K562 (cell line): Measurements from ENCODE around the gene KRTAP1-1. TPM values are rescaled to one million over a fixed set of nuclear protein-coding genes. Genes with fewer than 3 reads are reported as not detected.
A peak's percentile ranks its signal among the peaks of the same experiment; 100 is the strongest.

Experiments used
- ARHGAP35 ChIP-seq: fragments of 450-650 bp; IDR thresholded peaks from 2 replicates; pipeline ENCODE4 v1.6.1; 2018; ENCODE audit not compliant: partially characterized antibody
- ATF7 ChIP-seq: fragments of 450-650 bp; IDR thresholded peaks from 2 replicates; pipeline ENCODE4 v1.7.1; 2014; ENCODE audit warnings: mild to moderate bottlenecking, moderate library complexity
- CBFB ChIP-seq: sonication (generic); formaldehyde crosslinking; IDR thresholded peaks from 2 replicates; pipeline ENCODE4 v1.4.0; 2020; ENCODE audit warnings: mild to moderate bottlenecking, missing genetic modification reagents
- FOS ChIP-seq: IDR thresholded peaks from 3 replicates; pipeline ENCODE4 v1.6.1; 2011; ENCODE audit not compliant: insufficient read length; ENCODE audit errors: extremely low read depth
- LEF1 ChIP-seq: fragments of 450-650 bp; IDR thresholded peaks from 2 replicates; pipeline ENCODE4 v1.6.1; 2016; ENCODE audit warnings: mild to moderate bottlenecking
- MYNN ChIP-seq, 2 experiments: sonication (generic); formaldehyde crosslinking in 1 of 2; IDR thresholded peaks; 2 replicates each; pipeline versions ENCODE4 v1.5.0 to v1.6.1; 2016 to 2020; ENCODE audit warnings: antibody characterized with exemption in 1 of 2, missing genetic modification reagents in 1 of 2
- NR2C2 ChIP-seq, 2 experiments: fragments of 200-800 bp in 1 of 2; sonication (Bioruptor generic) in 1 of 2; sonication (generic) in 1 of 2; formaldehyde crosslinking in 1 of 2; IDR thresholded peaks; 2 replicates each; pipeline versions ENCODE4 v1.6.1 to v1.8.0; 2016 to 2022; ENCODE audit warnings: mild to moderate bottlenecking in 1 of 2, missing compliant biosample characterization in 1 of 2, missing genetic modification characterization in 1 of 2, missing genetic modification reagents in 1 of 2
- POU5F1 ChIP-seq: fragments of 150-350 bp; IDR thresholded peaks from 2 replicates; pipeline ENCODE4 v1.6.1; 2014; ENCODE audit warnings: borderline replicate concordance, low read length, low read depth, mild to moderate bottlenecking; ENCODE audit not compliant: partially characterized antibody
- PTTG1 ChIP-seq: fragments of 450-650 bp; IDR thresholded peaks from 2 replicates; pipeline ENCODE4 v1.6.1; 2016; ENCODE audit warnings: low read depth, mild to moderate bottlenecking, missing genetic modification characterization, missing compliant biosample characterization
- SMAD4 ChIP-seq: fragments of 250-450 bp; sonication (Bioruptor Pico); conservative IDR thresholded peaks from 2 replicates; pipeline ENCODE4 v1.8.0; 2021; ENCODE audit warnings: inconsistent platforms, mild to moderate bottlenecking, moderate library complexity
- SMARCC2 ChIP-seq: fragments of 450-650 bp; IDR thresholded peaks from 2 replicates; pipeline ENCODE4 v1.6.1; 2017; ENCODE audit warnings: antibody characterized with exemption, moderate library complexity, mild to moderate bottlenecking, low read depth
- TEAD1 ChIP-seq, 2 experiments: fragments of 450-650 bp in 1 of 2; sonication (generic) in 1 of 2; formaldehyde crosslinking; IDR thresholded peaks; 2 replicates each; pipeline versions ENCODE4 v1.4.0 to v1.8.0; 2020 to 2022; ENCODE audit warnings: mild to moderate bottlenecking in 2 of 2, missing genetic modification reagents in 1 of 2
- TEAD4 ChIP-seq, 2 experiments: sonication (generic) in 1 of 2; formaldehyde crosslinking in 1 of 2; IDR thresholded peaks; 2 replicates each; pipeline versions ENCODE4 v1.6.1 to v1.8.0; 2012 to 2022; ENCODE audit warnings: borderline replicate concordance in 1 of 2, inconsistent platforms in 1 of 2, low read length in 1 of 2, mild to moderate bottlenecking in 1 of 2, missing genetic modification reagents in 1 of 2
- TOE1 ChIP-seq, 2 experiments: fragments of 450-650 bp in 1 of 2; sonication (generic) in 1 of 2; formaldehyde crosslinking in 1 of 2; IDR thresholded peaks; 2 replicates each; pipeline versions ENCODE4 v1.7.1 to v1.8.0; 2016 to 2022; ENCODE audit warnings: borderline replicate concordance in 2 of 2, mild to moderate bottlenecking in 2 of 2, antibody characterized with exemption in 1 of 2, inconsistent platforms in 1 of 2, low read depth in 1 of 2, missing genetic modification reagents in 1 of 2, moderate library complexity in 1 of 2
- ZNF316 ChIP-seq: fragments of 450-650 bp; IDR thresholded peaks from 2 replicates; pipeline ENCODE4 v1.6.1; 2016
- ZNF318 ChIP-seq, 2 experiments: fragments of 450-650 bp; IDR thresholded peaks; 2 replicates each; pipeline ENCODE4 v1.6.1; 2016; ENCODE audit warnings: mild to moderate bottlenecking in 2 of 2, borderline replicate concordance in 1 of 2, low read depth in 1 of 2, moderate library complexity in 1 of 2
- ZNF79 ChIP-seq: fragments of 250-450 bp; sonication (Bioruptor Pico); IDR thresholded peaks from 2 replicates; pipeline ENCODE4 v1.4.0; 2020; ENCODE audit warnings: low read depth, mild to moderate bottlenecking, moderate library complexity
- polyA plus RNA-seq, 8 experiments: library from polyadenylated mRNA; depleted of rRNA in 4 of 8; stranded (reverse) in 5 of 8; unstranded in 3 of 8; fragments of >200 nt; fragmentation: Nextera tagmentation in 2 of 8; fragmentation: Illumina TruSeq in 1 of 8; extraction: Ambion mirVana in 2 of 8; extraction: Trizol in 1 of 8; gene quantifications; 2 replicates each; pipeline versions ENCODE4 v1.2.1 to v1.2.3, GENCODE V29; 2011 to 2014; ENCODE audit warnings: inconsistent platforms in 1 of 8, missing spikeins in 1 of 8
- total RNA-seq, 7 experiments: library from RNA; depleted of rRNA in 6 of 7; stranded (reverse); fragments of >200 nt in 6 of 7; fragmentation: Illumina TruSeq in 2 of 7; extraction: Trizol in 2 of 7; gene quantifications; 2 replicates each; pipeline versions ENCODE4 v1.2.1 to v1.2.3, GENCODE V29; 2011 to 2021; ENCODE audit warnings: low replicate concordance in 1 of 7

KRTAP1-1 gene
- total and polyA plus RNA-seq, 9 of the 15 experiments (the other 6 are each of a cell fraction or from before 2014, with no cell fraction given) = not detected

GRCh38 chr17:41065829-41066624 is 24.8 kb upstream of the KRTAP1-1 start, which contains the start of gene KRTAP2-4 (continued):
- TF ChIP-seq ZNF318 (IDR thresholded peaks at IDR 0.05; ENCODE audit: borderline replicate concordance in 1 of 2, low read depth in 1 of 2) = peak in 1 of 2 experiments; percentile 95; a peak in 2 of 4 replicates
- TF ChIP-seq POU5F1 = no peak
- TF ChIP-seq NR2C2 (CRISPR knock-in tag; IDR thresholded peaks at IDR 0.05) = no peak
- TF ChIP-seq NR2C2 (tag; IDR thresholded peaks at IDR 0.05) = peak; percentile 33; the same call in 1 of the 2 replicates
- TF ChIP-seq CBFB (CRISPR knock-in tag) = no peak
- TF ChIP-seq TEAD4 (IDR thresholded peaks at IDR 0.05; ENCODE audit: low read length) = peak; percentile 66; the same call in 1 of the 2 replicates
- TF ChIP-seq TEAD4 (CRISPR knock-in tag; IDR thresholded peaks at IDR 0.05; ENCODE audit: borderline replicate concordance) = no peak
- peak; percentile 23 for TF ChIP-seq FOS
- TF ChIP-seq TEAD1 (CRISPR knock-in tag; IDR thresholded peaks at IDR 0.05) = peak in 1 of 2 experiments; percentile 71; a peak in 2 of 4 replicates
- no peak for TF ChIP-seq PTTG1
- peak; percentile 92 for TF ChIP-seq ATF7
- peak; percentile 45; the same call in 1 of the 2 replicates for TF ChIP-seq MYNN (IDR thresholded peaks at IDR 0.05)
- no peak for TF ChIP-seq MYNN (CRISPR knock-in tag; IDR thresholded peaks at IDR 0.05)
- TF ChIP-seq SMAD4 (CRISPR knock-in tag) = peak; percentile 75
- TF ChIP-seq ZNF316 = peak; percentile 36; the same call in 1 of the 2 replicates
- TF ChIP-seq ARHGAP35 = no peak
- TF ChIP-seq TOE1 (IDR thresholded peaks at IDR 0.05; ENCODE audit: borderline replicate concordance) = peak; percentile 51; the same call in 1 of the 2 replicates
- no peak for TF ChIP-seq TOE1 (CRISPR knock-in tag; IDR thresholded peaks at IDR 0.05; ENCODE audit: borderline replicate concordance, low read depth)
- TF ChIP-seq LEF1 = peak; percentile 47; the same call in 1 of the 2 replicates
- TF ChIP-seq ZNF79 (CRISPR knock-in tag) = peak; percentile 35; the same call in 1 of the 2 replicates
- TF ChIP-seq SMARCC2 = peak; percentile 52; the same call in 1 of the 2 replicates
